HG03378 (cell line): ENCODE measurements around the gene GOLGA6A.
"Not testable (repeated sequence)": the region's sequence is repeated elsewhere in the genome, so short reads cannot be mapped to it uniquely, and the experiment has no call there.

ENCODE experiments used
- ATAC-seq: cut with Tn5 transposase; IDR thresholded peaks from one replicate; pipeline ENCODE4 v1.9.1; 2021; ENCODE audit warnings: mild to moderate bottlenecking, moderate library complexity; ENCODE audit not compliant: unreplicated experiment

Gene GOLGA6A

DNA sequence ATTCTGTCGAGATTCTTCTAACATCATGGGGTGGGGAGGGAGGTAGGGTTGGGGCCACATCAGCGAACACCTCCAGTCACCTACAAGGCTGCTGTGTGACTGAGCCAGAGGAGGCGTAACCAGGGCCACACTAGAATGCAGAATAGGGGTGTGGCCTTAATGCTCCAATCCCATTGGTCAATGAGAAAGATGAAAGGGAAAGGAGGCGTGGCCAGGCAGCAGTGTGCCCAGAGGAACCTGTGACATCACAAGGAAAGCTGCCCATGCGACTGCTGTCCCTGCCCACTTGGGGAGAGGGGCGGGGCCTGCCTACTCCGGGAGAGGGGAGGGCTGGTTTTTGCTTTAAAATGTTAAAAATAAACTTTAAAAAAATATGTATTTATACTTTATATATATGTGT, at the start of gene GOLGA6A:
GOLGA6A (minus strand) TSS at position 101 of the 400 bp plus-strand sequence; CDS start at position 60, 41 bp downstream.
- ATAC-seq = not testable (repeated sequence)

- no peak for ATAC-seq
Observed at GRCh38 chr15:74131628-74132413, 49.5 kb upstream of the GOLGA6A start.

DNA sequence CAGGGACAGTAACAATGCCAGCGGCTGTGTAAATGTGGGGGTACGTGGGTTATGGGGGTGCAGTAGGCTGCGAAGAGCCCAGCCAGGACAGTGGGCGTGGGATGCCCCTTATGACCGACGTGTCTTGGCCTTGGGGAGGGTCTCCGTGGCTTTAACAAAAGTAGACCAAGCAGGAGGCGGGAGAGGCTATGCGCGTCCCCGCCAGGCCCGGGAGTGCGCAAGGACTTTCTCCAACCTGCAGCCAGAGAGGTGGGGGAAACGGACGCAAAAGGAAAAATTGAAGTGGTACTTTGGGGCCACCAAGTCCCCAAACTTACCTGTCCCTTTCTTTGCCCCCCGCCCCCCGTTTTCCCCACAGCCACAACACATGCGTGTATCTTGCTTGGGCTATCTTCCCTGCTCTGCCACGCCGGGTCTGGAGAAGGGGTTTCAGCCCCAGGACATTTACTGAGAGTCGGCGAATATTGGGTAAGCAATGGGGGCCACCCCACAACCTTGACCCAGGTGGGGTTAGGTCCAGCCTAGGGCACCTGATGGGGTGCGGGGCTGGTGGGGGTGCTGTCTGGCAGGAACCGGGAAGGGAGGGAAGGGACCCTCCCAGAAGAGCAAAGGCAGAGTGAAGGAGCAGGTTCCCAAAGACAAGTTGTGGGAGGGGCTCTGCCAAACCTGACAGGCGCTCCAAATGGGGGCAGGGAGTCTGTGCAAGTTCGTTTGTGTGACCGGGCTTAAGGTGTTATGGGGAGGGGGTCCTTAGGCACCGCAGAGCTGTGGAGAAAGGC, 48.7 kb upstream of the GOLGA6A start:
- ATAC-seq = no peak

- no peak for ATAC-seq
Observed at GRCh38 chr15:74130155-74130848, 48.0 kb upstream of the GOLGA6A start, which contains the start of gene ISLR2. ISLR2 (plus strand) TSS chr15:74130586; CDS start chr15:74132755, 2,169 bp downstream.

DNA sequence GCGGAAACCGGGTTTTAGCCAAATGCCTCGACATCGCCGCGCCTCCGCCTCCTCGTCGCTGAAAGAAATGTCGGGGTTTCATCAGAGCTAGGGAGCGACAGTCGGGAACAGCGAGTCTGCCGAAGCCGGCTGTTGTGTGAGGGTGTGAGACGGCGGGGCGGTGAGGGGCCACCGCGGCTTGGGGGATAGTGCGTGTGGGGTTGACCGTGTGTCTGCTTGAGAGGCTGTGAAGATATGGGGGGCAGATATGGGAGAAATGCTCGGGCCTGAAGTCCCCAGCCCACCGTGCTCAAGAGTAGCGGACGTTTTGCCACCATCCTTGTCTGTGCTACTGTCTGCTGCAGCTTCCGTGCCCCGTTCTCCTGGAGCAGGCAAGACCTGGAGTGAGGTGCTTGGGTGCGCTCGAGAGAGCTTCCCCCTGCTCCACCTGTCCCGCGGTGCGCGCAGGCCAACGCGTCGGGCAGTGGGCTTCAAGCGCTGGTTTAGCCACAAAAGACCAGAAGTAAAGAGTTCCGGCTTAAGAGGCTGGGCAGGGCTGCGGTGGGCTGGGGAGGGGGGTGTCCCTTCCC, 47.3 kb upstream of the GOLGA6A start:
- no peak for ATAC-seq

- no peak for ATAC-seq
Observed at GRCh38 chr15:74128785-74129585, 46.6 kb upstream of the GOLGA6A start.

GRCh38 chr15:74127954-74128784, 45.8 kb upstream of the GOLGA6A start:
- ATAC-seq = no peak

GRCh38 chr15:74127255-74127953, 45.1 kb upstream of the GOLGA6A start:
- ATAC-seq = no peak

- ATAC-seq = no peak
Observed at GRCh38 chr15:74124759-74125158, 42.4 kb upstream of the GOLGA6A start.

DNA sequence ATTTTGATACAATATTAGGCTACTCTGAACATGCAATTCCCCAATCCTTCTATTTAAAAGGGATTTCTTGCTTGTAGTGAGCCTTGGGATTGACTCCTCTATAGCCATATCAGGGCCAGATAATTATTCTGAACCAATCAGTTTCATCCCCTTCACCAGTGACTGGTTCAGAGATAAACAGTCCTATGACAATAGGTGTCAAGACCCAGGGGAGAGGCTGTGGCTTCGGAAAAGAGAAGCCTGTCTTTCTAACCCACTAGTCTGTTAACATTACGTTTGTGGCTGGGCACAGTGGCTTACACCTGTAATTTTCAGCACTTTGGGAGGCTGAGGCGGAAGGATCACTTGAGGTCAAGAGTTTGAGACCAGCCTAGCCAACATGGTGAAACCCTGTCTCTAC, 41.8 kb upstream of the GOLGA6A start:
- no peak for ATAC-seq

DNA sequence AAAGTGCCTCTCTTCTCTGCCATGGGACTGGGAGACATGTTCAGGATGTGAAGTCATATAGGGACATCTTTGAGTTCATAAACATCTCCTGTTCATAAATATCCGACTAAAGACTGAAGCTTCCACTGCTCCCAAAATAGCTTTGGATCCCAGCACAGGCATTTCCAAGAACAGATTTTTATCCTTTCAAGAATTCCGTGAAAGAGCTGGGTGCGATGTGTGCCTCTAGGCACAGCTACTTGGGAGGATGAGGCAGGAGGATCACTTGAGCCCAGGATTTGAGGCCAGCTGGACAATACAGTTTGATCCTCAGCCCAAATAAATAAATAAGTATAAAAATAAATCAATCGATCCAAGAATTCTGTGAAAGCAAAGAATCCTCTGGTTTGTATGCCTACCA, 41.3 kb upstream of the GOLGA6A start:
- ATAC-seq = no peak

GRCh38 chr15:74123131-74123429, 40.7 kb upstream of the GOLGA6A start:
- ATAC-seq = no peak

GRCh38 chr15:74122403-74123130, 40.2 kb upstream of the GOLGA6A start:
- no peak for ATAC-seq

DNA sequence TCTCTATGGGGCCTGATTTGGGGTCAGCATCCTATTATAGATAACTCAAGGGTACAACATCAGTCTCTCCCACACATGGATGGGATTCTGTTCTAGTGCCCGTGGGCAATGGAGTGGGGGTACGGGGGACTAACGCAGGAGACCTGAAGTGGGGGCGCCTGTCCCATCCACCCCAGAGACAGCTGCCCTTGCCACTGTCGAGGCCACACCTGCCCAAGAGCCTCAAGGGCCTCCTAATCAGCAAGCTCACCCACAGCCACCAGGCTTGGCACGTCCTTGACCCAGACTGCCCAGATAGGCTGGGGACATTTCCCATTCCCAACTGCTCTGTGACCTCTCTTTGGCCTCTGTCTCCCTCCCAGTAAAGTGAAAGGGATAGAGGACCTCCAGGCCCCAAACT, 39.5 kb upstream of the GOLGA6A start:
- ATAC-seq = no peak

DNA sequence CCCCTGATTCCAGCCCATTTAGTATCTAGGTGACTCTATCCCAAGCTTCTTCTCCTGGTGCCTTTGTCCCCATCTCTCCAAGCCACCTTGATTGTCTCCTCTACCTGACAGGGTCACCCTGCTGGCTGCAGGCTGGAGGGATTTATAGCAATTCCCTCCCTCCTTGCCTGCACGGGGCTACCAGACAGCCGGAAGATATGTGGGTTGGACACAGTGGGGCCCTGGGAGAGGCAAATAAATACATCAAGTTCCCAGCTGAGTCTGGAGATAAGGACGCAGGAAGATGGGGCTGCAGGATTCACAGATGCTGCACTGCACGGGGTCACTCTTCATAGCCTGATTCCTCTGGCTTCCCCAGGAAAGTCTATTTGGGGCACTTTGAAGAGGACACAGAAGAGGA, 38.7 kb upstream of the GOLGA6A start:
- no peak for ATAC-seq

DNA sequence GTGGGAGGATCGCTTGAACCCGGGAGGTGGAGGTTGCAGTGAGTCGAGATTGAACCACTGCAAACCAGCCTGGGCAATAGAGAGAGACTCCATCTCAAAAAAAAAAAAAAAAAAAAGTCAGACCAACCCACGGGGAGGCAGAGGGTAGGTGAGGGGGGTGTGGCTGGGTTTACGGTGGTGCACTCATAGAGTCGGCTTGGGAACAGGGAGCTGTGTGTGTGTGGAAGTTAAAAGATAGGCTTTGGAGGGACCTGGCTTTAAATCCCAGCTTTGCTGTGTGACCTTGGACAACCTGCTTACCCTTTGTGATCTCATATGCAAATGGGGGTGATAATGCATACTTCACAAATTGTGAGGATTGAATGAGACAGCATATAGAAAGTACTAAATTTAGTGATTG, 38.1 kb upstream of the GOLGA6A start:
- ATAC-seq = no peak

- no peak for ATAC-seq
Observed at GRCh38 chr15:74109713-74110112, 27.4 kb upstream of the GOLGA6A start.

DNA sequence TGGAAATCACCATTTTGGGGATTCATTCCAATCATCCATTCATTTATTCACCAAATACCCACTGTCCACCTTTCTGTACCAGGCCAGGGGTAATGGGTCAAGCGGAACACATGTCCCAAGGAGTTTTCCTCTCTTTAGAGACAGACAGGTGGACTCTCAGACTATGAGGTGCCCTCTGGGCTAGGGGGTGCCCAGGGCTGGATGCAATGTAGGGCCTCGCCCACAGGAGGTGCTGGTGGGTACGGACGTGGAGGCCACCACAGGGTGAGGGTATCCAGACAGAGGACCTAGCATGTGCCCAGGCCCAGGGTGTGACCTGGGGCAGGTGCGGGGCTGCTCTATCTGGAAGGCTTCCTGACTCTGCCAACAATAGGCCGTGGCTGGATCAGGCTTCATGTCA, 26.3 kb upstream of the GOLGA6A start:
- ATAC-seq = not testable (repeated sequence)
